Natural killer cell treated with Interleukin-12 subunit alpha and Interleukin-12 subunit beta and Interleukin-15 and Interleukin-18, amount 100 ng/mL, for 72 hours (primary cell): ENCODE data around the gene KIF27. TPM values are rescaled to one million over a fixed set of nuclear protein-coding genes. Genes with fewer than 3 reads are reported as not detected.
A peak's percentile ranks its signal among the peaks of the same experiment; 100 is the strongest.

ENCODE experiments used
- ATAC-seq, 2 donors: fragments of 150-1000 bp; cut with Tn5 transposase in 1 of 2; sonication (Bioruptor Pico), chemical (Tn5 transposase) in 1 of 2; 2 replicates each; pipeline ENCODE4 v1.10.0; 2021
- DNase-seq: peaks from one replicate; pipeline ENCODE4 v3.0.0; 2022; ENCODE audit warnings: low spot score
- H3K27ac Mint-ChIP-seq, 2 donors: 1 replicate in 1 of 2; 2 replicates in 1 of 2; pipeline ENCODE4 v1.8.0; 2022; ENCODE audit warnings: mixed read lengths in 2 of 2, mild to moderate bottlenecking in 1 of 2, moderate library complexity in 1 of 2
- H3K27me3 Mint-ChIP-seq, 2 donors: 1 replicate in 1 of 2; 2 replicates in 1 of 2; pipeline ENCODE4 v1.8.0; 2022; ENCODE audit warnings: mixed read lengths in 2 of 2
- H3K36me3 Mint-ChIP-seq: one replicate; pipeline ENCODE4 v1.8.0; 2022; ENCODE audit warnings: mixed read lengths
- H3K4me1 Mint-ChIP-seq, 2 donors: 1 replicate in 1 of 2; 2 replicates in 1 of 2; pipeline ENCODE4 v1.8.0; 2022; ENCODE audit warnings: low read depth in 2 of 2, mixed read lengths in 2 of 2, mild to moderate bottlenecking in 1 of 2
- H3K4me3 Mint-ChIP-seq: one replicate; pipeline ENCODE4 v1.8.0; 2022; ENCODE audit warnings: mixed read lengths
- H3K9me3 Mint-ChIP-seq: 2 replicates; pipeline ENCODE4 v1.8.0; 2022; ENCODE audit warnings: mixed read lengths
- total RNA-seq, 2 donors: library from RNA; stranded (reverse); gene quantifications; one replicate each; pipeline ENCODE4 v1.2.3, GENCODE V29; 2022

The KIF27 gene, protein sequence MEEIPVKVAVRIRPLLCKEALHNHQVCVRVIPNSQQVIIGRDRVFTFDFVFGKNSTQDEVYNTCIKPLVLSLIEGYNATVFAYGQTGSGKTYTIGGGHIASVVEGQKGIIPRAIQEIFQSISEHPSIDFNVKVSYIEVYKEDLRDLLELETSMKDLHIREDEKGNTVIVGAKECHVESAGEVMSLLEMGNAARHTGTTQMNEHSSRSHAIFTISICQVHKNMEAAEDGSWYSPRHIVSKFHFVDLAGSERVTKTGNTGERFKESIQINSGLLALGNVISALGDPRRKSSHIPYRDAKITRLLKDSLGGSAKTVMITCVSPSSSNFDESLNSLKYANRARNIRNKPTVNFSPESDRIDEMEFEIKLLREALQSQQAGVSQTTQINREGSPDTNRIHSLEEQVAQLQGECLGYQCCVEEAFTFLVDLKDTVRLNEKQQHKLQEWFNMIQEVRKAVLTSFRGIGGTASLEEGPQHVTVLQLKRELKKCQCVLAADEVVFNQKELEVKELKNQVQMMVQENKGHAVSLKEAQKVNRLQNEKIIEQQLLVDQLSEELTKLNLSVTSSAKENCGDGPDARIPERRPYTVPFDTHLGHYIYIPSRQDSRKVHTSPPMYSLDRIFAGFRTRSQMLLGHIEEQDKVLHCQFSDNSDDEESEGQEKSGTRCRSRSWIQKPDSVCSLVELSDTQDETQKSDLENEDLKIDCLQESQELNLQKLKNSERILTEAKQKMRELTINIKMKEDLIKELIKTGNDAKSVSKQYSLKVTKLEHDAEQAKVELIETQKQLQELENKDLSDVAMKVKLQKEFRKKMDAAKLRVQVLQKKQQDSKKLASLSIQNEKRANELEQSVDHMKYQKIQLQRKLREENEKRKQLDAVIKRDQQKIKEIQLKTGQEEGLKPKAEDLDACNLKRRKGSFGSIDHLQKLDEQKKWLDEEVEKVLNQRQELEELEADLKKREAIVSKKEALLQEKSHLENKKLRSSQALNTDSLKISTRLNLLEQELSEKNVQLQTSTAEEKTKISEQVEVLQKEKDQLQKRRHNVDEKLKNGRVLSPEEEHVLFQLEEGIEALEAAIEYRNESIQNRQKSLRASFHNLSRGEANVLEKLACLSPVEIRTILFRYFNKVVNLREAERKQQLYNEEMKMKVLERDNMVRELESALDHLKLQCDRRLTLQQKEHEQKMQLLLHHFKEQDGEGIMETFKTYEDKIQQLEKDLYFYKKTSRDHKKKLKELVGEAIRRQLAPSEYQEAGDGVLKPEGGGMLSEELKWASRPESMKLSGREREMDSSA (N-terminal part only)
- total RNA-seq: 1 to 10 TPM; 2.6 to 4.0 TPM

DNA sequence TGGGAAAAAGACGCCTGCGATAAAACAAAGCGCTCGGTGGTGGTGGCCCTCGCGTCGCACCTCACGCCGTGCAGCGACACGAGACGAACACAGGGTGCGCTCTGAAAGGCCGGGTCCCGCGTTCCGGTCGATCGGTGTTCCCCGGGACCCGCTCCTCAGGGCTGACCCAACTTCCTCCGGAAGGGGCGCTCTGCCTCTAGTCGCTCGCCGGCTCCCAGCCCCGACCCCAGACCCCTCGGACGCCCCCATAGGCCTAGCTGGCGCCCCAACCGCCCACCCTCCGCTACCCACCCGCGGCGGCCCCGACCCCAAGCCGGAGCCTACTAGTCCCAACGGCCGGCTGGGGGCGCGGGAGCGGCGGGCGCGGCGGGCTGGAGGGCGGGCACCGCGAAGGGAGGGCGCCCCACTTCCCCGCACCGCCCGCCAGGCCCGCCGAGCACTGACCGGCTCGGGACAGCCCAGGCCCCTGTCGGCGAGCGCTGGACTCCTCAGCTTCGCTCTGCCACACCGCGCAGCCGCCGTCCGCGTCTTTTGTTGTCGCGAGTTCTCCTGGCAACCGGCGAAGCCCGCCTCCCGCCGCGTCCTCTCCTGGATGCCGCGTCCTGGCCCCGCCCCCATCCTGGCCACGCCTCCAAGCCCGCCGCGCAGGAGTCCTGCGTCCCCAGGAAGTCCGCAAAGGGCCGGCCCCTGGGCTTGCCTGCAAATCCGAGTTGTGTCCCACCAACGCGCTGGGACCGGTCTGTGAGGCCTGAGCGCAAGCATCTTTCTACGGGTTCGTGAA is at the start of gene KIF27:
KIF27 (minus strand) TSS at position 506 of the 781 bp plus-strand sequence. CDS start 5,841 bp downstream, outside the sequence.
- DNase-seq: peak; percentile 99
- Mint-ChIP-seq H3K27me3 (no peaks in the 10 kb centered on the region), H3K36me3 (no peaks in the 10 kb centered on the region), H3K4me3 (peak within 1 kb of the TSS; percentile 87), H3K27ac (peak within 1 kb of the TSS; percentile 88 to 96), H3K4me1 (peaks cover 9 to 15% of the 10 kb centered on the region in 2 donors), H3K9me3 (no peaks in the 10 kb centered on the region)
- peak; percentile 98 to 99 for ATAC-seq

DNA sequence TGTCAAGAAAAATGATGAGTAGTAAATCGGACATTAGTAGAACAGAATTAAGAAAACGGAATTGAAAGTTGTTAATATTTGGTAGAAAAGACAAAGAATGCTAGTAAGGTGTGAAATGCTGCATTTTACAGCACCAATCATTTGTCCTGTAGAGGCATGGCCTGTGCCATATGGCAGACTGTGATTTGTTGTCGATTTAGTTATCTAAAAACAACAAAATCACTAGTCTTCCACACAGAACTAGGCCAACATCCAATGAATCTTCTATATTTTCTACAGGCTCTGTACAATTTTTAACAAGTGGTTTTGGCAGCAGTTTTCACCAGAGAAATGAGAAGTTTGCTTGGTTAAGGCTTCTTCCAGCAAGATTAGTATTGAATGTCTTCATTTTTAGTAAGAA is 48.4 kb upstream of the KIF27 start:
- peaks cover 63% of the 10 kb centered on the region for H3K36me3 Mint-ChIP-seq
- no peak overlapping the region for H3K4me3 Mint-ChIP-seq
- DNase-seq: no peak
- H3K27me3 Mint-ChIP-seq: no peaks in the 10 kb centered on the region
- H3K4me1 Mint-ChIP-seq: peaks cover 29 to 42% of the 10 kb centered on the region in 2 donors
- peak overlapping the region in 1 of 2 donors; percentile 4 for H3K27ac Mint-ChIP-seq
- ATAC-seq: no peak
- H3K9me3 Mint-ChIP-seq: no peaks in the 10 kb centered on the region

DNA sequence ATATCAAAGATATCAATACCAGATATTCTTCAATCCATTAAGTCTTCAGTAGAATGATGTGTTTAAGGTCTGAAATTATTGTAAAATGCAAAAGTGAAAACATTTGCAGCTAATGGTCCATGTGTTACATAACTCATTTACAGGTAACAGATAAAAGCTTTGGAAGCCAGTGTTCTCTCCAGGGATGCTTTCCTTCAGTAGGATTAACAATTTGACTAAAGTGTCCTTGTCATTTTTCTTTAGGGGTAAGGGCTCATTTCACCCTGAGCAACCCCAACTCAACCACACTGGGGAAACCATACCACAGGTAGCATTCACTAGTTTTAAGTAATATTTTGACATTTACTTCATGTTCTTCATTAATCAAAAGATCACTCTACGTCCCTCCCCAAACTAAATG is 45.8 kb upstream of the KIF27 start:
- Mint-ChIP-seq H3K36me3 (peaks cover 45% of the 10 kb centered on the region), H3K9me3 (no peaks in the 10 kb centered on the region), H3K27me3 (no peaks in the 10 kb centered on the region), H3K27ac (peak overlapping the region; percentile 56 to 75), H3K4me1 (peaks cover 18 to 27% of the 10 kb centered on the region in 2 donors), H3K4me3 (no peak overlapping the region)
- ATAC-seq: no peak
- no peak for DNase-seq

DNA sequence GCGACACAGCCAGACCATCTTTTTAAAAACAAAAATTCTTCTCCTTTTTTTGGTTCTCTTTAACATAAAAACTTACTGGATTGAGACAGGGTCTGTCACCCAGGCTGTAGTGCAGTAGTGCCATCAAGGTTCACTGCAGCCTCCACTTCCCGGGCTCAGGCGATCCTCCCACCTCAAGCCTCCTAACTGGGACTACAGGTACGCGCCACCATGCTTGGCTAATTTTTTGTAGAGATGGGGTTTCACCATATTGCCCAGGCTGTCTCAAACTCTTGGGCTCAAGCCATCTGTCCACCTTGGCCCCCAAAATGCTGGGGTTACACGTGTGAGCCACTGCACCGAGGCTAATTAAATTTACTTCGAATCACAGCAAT is 45.0 kb upstream of the KIF27 start:
- H3K36me3 Mint-ChIP-seq: peaks cover 36% of the 10 kb centered on the region

DNA sequence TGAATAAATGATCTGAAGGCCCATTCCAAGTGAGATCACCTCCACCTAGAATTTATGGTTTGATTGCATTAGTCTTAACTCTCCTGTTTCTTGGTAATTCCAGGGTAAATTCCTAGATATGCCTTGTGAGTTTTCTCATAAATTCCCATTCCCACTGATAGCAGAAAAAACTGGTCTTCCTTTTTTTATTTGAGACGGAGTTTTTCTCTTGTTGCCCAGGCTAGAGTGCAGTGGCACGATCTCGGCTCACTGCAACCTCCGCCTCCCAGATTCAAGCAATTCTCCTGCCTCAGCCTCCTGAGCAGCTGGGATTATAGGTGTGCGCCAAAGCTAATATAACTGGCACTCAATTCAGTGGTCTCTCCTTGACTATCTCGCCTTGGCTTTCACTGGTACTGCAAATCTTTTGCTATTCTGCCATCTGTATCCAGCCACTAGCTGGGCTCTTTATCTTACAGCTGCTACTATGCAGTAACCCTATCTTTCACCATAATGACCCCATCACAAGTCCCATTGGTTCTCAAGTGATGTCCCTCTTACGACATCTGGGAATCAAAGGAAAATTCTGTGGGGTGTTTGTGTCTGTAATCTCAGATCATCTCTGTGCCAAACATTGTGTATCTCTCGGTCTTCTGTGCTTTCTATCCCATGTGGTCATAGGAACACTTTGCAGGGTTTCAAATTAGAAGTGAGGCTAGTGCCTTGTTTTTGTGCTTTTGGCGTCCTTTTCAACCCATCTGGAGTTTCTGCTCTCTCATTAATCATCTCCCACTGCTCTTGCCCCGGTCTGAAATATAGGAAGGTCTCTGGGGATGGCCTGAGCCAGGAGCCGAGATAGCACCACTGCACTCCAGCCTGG is 44.3 kb upstream of the KIF27 start:
- Mint-ChIP-seq H3K4me3 (no peak overlapping the region), H3K4me1 (peaks cover 11 to 15% of the 10 kb centered on the region in 2 donors), H3K27ac (peak overlapping the region; percentile 56 to 78)

More for the DNA sequence above, 45.0 kb upstream of the KIF27 start:
- DNase-seq: no peak
- Mint-ChIP-seq H3K27ac (peak overlapping the region; percentile 56 to 78), H3K27me3 (no peaks in the 10 kb centered on the region), H3K9me3 (no peaks in the 10 kb centered on the region), H3K4me3 (no peak overlapping the region), H3K4me1 (peaks cover 11 to 19% of the 10 kb centered on the region in 2 donors)
- ATAC-seq: no peak

DNA sequence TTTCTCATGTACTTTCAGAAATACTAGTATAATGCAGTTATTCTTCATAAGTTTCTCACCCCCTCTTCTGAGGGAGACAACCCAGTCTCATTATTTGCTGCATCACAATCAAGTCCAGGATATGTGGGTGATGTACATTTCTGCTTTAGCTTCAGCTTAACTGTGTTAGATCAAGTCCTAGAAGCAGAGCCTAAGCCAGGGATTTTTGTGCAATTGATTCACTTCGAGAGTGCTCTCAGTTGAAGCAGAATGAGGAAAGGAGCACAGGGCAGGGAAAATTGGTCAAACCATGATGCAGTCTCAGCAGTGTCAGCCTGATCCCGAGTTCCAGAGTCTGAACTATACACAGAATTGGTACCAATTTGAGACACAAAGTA is 43.7 kb upstream of the KIF27 start:
- no peaks in the 10 kb centered on the region for H3K9me3 Mint-ChIP-seq
- H3K4me1 Mint-ChIP-seq: peaks cover 11 to 15% of the 10 kb centered on the region in 2 donors
- DNase-seq (no peak), ATAC-seq (peak in 1 of 2 donors; percentile 36)
- H3K27ac Mint-ChIP-seq: peak overlapping the region in 1 of 2 donors; percentile 59
- H3K36me3 Mint-ChIP-seq: peaks cover 24% of the 10 kb centered on the region
- no peak overlapping the region for H3K4me3 Mint-ChIP-seq
- no peaks in the 10 kb centered on the region for H3K27me3 Mint-ChIP-seq

More for the DNA sequence above, 44.3 kb upstream of the KIF27 start:
- H3K36me3 Mint-ChIP-seq: peaks cover 30% of the 10 kb centered on the region
- no peaks in the 10 kb centered on the region for H3K27me3 Mint-ChIP-seq
- H3K9me3 Mint-ChIP-seq: no peaks in the 10 kb centered on the region
- DNase-seq (no peak), ATAC-seq (peak in 1 of 2 donors; percentile 11)

DNA sequence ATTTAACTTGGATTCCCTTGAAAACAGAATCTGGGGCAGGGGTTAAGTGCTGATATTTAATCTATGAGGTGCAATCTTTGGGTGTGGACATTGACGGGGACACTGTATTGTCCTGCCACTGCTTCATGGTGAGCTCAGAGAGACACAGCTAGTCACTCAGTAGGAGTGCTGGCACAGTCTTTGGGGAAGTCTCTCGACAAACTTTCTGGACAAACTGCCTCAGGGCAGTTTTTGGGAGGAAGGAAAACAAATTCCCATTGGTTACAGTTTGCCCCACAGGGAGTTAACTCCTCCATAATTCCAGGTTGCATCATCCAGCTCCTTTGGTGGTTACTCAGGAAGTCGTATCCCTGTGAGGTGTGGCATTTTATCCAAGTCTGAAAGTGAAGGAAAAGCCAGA is 40.9 kb upstream of the KIF27 start:
- Mint-ChIP-seq H3K4me1 (peaks cover 10 to 12% of the 10 kb centered on the region in 2 donors), H3K27me3 (no peaks in the 10 kb centered on the region), H3K4me3 (no peak overlapping the region), H3K27ac (no peak overlapping the region), H3K9me3 (no peaks in the 10 kb centered on the region), H3K36me3 (peaks cover 6% of the 10 kb centered on the region)
- DNase-seq (no peak), ATAC-seq (no peak)

DNA sequence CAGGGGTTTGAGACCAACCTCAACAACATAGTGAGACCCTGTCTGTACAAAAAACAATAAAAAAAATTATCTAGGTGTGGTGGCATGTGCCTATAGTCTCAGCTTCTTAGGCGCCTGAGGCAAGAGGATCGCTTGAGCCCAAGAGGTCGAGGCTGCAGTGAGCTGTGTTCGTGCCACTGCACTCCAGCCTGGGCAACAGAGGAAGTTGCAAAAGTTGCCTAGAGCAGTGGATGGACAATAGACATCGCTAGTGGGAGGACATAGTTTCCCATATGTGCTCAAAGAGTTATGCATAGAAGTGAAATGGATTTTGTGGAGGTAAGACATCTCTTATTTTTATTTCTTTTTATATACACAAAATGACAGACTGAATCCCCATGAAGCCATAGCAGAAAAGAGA is 39.8 kb upstream of the KIF27 start:
- ATAC-seq (no peak), DNase-seq (no peak)
- H3K27me3 Mint-ChIP-seq: no peaks in the 10 kb centered on the region
- H3K9me3 Mint-ChIP-seq: no peaks in the 10 kb centered on the region
- H3K4me3 Mint-ChIP-seq: no peak overlapping the region
- no peaks in the 10 kb centered on the region for H3K36me3 Mint-ChIP-seq
- H3K4me1 Mint-ChIP-seq: peaks cover 16% of the 10 kb centered on the region in 2 donors
- peak overlapping the region in 1 of 2 donors; percentile 12 for H3K27ac Mint-ChIP-seq

DNA sequence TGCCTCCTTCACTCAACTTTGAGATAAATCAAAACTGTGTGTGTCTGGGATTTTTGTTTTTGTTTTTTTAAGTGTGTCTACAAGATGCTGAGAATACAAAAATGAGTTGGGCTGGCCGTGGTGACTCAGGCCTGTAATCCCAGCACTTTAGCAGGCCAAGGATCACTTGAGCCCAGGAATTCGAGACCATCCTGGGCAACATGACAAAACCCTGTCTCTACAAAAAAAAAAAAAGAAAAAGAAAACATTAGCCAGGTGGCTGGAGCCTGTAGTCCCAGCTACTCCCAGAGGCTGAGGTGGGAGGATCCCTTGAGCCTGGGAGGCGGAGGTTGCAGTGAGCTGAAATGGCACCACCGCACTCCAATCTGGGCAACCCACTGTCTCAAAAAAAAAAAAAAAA is 37.8 kb upstream of the KIF27 start:
- no peaks in the 10 kb centered on the region for H3K27me3 Mint-ChIP-seq
- H3K4me1 Mint-ChIP-seq: peaks cover 17 to 18% of the 10 kb centered on the region in 2 donors
- H3K36me3 Mint-ChIP-seq: no peaks in the 10 kb centered on the region
- no peak overlapping the region for H3K27ac Mint-ChIP-seq
- DNase-seq (no peak), ATAC-seq (no peak)
- H3K4me3 Mint-ChIP-seq: no peak overlapping the region
- H3K9me3 Mint-ChIP-seq: no peaks in the 10 kb centered on the region

DNA sequence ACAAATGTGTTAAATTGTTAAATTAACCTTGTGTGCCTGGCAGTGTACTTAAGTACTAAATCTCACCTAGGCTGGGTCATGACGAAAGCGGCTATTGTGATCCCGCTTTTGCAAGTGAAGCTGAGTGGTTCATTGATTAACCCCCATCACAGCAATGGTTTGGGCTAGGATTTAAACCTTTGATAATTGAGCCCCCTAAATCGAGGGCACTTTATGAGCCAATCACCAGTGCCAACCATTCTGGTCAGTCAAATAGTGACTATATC is 35.9 kb upstream of the KIF27 start:
- Mint-ChIP-seq H3K27ac (peak overlapping the region; percentile 100), H3K4me3 (peak overlapping the region; percentile 97), H3K9me3 (no peaks in the 10 kb centered on the region), H3K27me3 (no peaks in the 10 kb centered on the region), H3K36me3 (no peaks in the 10 kb centered on the region), H3K4me1 (peaks cover 17 to 18% of the 10 kb centered on the region in 2 donors)
- ATAC-seq (no peak), DNase-seq (no peak)

DNA sequence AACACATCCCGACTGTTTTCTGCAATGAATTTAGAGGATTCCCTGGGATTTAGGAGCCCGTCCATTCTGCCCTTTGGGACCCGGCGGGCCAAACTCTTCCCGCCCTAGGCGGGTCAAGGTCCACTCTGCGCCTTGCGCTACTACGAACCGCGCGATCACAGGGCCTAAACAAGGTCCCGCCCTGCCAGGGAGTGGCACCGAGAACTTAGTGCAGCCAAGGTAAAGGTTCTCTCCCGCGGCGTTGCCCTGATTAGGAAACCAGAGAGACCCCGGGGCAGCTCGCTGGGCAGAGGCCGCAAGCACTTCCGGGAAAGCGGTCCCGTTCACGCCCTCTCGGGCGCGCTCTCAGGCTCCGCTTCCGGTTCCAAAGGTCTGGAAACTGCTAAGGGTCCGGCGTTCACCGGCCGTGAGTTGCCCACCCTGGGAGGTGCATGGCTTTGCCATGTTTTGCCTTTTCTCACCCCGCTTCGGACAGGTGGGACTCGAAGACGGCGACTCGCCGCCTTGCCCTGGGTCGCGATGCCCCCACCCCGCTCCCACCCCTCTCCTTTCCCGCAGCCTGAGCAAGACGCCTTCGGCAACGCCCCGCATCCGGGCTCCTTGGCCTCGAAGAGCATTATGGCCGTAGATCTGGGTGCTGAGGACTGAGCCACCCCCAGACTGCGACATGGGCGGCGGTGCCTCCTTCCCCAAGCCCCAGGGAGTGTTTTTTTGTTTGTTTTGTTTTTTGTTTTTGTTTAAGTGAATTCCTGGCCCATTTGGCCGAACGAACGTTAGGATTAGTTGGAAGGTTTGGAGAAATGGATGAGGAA is 35.4 kb upstream of the KIF27 start:
- no peaks in the 10 kb centered on the region for H3K36me3 Mint-ChIP-seq
- ATAC-seq (peak; percentile 89 to 92), DNase-seq (peak; percentile 84)
- H3K4me1 Mint-ChIP-seq: peaks cover 17 to 18% of the 10 kb centered on the region in 2 donors
- no peaks in the 10 kb centered on the region for H3K27me3 Mint-ChIP-seq
- H3K9me3 Mint-ChIP-seq: no peaks in the 10 kb centered on the region
- H3K4me3 Mint-ChIP-seq: peak overlapping the region; percentile 97
- H3K27ac Mint-ChIP-seq: peak overlapping the region; percentile 100

DNA sequence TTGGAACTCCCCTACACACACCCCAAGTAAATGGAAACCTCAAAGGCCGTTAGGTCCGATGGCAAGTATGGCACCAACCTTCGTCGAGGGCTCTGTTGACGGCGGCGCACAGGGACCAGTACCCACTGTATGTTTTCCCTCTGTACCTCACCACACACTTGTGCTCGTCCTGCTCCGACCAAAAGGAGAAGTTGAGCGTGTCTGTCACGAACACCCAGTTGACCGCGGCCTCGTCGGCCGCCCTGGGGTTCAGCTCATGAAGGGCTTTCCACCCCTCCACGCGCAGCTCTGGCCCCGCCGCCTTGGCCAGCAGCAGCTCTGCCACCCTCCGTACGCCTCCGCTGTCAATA is 34.8 kb upstream of the KIF27 start:
- Mint-ChIP-seq H3K27me3 (no peaks in the 10 kb centered on the region), H3K36me3 (no peaks in the 10 kb centered on the region), H3K4me3 (peak overlapping the region; percentile 97), H3K9me3 (no peaks in the 10 kb centered on the region), H3K4me1 (peaks cover 17 to 18% of the 10 kb centered on the region in 2 donors), H3K27ac (peak overlapping the region; percentile 100)
- no peak for DNase-seq
- peak; percentile 67 to 77 for ATAC-seq
